GM18909 (cell line): Measurements from ENCODE around the gene SUB1.
"Not testable (repeated sequence)": the region's sequence is repeated elsewhere in the genome, so short reads cannot be mapped to it uniquely, and the experiment has no call there.

ENCODE experiments used
- ATAC-seq: cut with Tn5 transposase; IDR thresholded peaks from one replicate; pipeline ENCODE4 v1.9.1; 2021; ENCODE audit warnings: mild to moderate bottlenecking; ENCODE audit not compliant: unreplicated experiment, poor library complexity

Gene SUB1

DNA sequence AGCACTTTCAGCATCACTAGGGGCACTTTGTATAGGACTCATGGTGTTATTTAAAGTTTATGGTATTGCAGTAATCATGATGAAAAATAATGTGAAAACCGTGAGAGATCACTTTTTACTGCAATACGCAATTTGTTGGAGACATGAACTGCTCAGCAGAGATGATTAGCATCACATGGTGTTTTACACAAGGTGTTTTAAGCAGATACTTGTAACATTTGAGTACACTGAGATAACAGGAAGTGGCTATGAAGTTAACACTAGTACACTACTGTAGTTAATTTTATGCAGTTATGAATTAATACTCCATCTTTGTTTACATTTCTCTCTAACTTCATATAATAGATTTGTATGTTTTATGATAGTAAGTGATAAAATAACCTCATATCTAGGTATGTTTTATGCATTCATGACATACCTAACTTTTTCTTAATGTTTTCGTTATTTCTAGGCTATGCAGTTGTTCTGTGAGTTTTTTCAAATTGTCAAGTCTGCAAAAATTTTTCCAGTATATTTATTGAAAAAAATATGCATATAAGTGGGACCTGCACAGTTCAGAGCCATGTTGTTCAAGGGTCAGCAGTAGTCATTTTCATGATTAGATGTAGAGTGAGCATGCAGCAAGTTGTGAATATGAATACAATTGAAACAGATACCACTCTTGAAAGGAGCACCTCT lies 13.0 kb downstream of the SUB1 start:
- ATAC-seq: no peak

DNA sequence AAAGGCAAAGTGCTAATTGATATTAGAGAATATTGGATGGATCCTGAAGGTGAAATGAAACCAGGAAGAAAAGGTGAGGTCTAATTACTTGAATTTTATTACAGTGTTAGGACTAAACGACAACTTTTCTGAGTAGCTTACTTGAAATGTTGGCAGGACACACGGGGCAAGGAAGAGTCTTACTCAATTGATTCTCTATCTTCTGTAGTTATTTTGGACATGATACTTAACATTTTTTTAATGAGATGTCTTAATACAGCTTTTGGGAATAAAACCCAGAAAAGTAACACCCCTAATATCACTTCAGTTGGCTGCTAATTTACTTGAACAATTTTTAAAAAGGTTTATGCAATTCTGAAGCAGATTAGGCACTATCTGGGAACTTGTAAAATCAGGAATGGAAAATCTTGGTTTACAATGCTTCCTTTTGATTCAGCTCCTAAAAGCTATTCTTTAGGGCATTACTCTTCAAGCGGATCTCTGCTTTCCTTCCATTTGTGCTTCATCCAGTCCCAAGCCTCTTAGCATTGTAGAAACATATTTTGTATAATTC lies 13.7 kb downstream of the SUB1 start:
- ATAC-seq: no peak

- no peak for ATAC-seq
Measured at GRCh38 chr5:32600054-32600622, 14.8 kb downstream of the SUB1 start.

DNA sequence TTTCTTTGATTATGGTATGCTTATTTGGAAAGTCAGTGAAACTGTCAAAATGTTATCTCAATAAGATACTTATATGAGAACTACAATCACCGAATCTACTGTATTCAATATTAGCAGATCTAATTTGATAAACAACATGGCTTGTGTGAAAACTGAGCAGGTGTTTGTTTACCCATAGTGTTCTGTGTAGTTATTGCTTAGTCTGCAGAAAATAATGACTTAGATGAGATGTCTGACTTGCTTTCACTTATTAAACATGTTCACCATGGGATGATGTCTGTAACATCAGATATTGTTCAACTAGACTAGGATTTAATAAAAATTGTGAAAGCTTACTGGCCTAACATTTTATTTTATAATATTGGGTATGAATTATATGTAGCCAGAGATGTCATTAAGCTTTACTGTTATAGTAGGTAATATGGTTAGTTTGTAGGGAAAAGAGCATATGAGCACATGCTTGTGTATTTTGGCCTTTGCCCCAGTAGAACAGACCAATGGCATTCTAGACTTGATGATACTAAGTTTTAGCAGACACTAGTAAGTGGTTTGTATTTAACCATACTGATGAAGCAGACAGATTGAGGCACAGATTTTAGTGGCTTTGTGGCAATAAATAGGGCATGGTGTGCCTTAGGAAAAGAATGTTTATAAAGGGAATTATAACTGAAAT lies 16.4 kb downstream of the SUB1 start:
- ATAC-seq: no peak

GRCh38 chr5:32602906-32603305 lies 17.5 kb downstream of the SUB1 start:
- ATAC-seq: no peak

- no peak for ATAC-seq
Measured at GRCh38 chr5:32604800-32605765, 19.7 kb downstream of the SUB1 start.

DNA sequence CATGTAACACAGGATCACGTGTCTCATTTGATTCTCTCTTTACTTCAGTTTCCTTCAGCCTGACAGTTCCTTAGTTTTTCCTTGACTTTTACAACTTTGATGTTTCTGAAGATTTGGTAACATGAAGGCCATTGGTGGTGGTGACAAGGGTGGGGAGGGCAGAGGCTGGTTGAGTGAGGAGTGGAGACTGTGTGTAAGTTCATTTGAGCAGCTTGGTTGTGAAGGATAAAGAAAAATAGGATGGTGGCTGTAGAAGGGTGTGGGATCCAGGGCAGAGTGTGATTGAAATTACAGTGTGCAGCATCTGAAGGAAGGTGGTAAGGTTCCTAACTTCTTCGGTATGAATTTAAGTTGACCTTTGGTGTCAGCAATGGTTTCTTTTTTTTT lies 20.4 kb downstream of the SUB1 start:
- no peak for ATAC-seq

DNA sequence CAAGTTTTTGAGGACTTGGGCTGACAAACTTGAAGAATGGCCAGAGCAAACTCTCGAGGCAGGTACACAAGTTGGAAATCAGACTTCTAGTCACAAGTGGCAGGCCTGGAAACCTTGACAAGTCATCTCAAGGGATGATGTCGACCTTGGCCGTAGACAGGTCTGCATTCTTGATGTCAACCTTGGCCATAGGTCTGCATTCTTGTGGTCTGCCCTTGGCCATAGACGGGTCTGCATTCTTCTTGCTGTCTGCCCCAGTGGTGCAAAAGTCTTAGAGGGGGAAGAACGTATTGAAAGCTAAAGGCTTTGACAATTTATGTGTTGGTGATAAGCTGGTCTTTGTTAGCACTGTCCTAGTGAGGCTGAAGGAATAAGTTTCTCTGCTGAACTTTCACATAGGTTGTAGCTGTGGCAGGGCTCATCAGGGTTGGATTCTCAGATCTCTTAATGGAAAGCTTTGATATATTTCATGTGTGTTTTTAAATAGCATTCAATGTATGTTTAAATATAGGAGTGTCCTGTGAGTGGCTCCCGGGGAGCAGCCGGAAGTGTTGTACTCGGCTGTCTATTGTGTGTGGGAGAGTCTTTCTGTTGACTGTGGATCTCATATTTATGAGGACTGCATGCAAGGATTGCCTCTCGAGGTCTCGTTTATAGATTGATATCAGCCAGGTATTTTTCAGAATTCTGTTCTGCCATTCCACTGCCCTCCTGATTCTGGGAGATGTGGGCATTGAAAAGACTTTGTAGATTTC lies 27.0 kb downstream of the SUB1 start:
- peak; percentile 7 for ATAC-seq

DNA sequence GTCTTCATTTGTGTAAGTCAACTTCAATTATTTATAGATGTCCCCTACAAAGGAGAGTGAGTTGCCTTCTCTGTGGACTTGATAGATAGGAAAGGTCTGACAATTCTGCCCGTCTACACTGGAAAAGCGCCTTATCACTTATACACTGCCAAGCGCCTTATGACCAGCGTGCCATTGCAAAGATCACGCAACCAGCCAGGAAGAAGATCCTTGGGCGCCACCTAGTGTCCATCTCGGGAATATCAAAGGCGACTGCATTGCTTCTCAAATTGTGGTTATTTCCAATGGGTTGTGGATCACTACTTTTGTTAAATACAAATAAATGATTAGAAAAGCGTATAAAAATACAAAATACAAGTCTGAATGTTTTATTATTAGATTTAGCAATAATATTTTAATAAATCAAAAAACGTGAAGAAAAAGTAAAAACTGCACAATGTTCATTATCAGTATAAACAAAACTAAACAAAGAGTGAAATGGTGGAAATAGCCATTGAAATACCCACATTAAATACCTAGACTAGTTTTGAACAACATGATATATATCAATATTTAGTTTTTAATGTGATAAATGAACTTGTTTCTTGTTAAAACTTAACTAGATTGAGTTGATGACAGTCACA lies 27.8 kb downstream of the SUB1 start:
- peak; percentile 81 for ATAC-seq

GRCh38 chr5:32615236-32615635 lies 29.9 kb downstream of the SUB1 start:
- no peak for ATAC-seq

GRCh38 chr5:32618962-32619361 lies 33.6 kb downstream of the SUB1 start:
- no peak for ATAC-seq

GRCh38 chr5:32621256-32621655 lies 35.9 kb downstream of the SUB1 start:
- ATAC-seq: no peak

DNA sequence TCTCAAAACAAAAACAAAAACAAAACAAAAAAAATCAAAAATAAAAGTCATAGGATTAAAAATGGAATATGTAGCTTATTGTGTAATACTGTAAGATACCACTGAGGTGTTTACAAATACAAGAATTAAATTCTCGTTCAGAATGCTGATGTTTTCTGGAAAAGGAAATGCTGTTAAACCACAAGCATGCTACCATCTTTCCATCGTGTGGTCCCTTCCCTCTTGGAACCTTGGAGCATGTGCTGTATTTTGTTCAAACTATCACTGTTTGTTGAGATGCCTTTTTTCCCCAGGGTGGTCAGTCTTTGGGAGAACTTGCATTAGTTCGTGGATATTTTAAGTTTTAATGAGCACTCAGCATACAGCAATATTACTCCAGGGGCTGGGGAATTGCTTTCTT lies 39.7 kb downstream of the SUB1 start:
- ATAC-seq: no peak

DNA sequence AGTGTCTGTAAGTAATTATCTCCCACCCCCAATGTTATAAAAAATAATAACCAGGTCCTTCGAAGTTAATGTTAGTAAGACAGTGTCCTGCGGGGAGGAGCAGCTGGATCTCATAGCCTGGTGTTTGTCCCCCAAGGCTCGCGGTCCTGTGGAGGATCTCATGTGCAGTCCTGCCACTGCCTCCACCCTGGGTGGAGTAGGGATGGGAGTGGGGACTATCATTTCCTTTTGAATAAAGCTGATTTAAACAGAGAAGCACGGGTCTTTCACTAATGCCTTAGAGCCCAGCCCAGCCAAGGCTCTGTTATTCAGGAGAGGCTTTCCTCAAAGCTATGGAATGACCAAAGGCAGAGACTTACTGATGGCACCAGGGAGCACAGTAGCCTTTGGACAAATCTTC lies 40.2 kb downstream of the SUB1 start:
- no peak for ATAC-seq

DNA sequence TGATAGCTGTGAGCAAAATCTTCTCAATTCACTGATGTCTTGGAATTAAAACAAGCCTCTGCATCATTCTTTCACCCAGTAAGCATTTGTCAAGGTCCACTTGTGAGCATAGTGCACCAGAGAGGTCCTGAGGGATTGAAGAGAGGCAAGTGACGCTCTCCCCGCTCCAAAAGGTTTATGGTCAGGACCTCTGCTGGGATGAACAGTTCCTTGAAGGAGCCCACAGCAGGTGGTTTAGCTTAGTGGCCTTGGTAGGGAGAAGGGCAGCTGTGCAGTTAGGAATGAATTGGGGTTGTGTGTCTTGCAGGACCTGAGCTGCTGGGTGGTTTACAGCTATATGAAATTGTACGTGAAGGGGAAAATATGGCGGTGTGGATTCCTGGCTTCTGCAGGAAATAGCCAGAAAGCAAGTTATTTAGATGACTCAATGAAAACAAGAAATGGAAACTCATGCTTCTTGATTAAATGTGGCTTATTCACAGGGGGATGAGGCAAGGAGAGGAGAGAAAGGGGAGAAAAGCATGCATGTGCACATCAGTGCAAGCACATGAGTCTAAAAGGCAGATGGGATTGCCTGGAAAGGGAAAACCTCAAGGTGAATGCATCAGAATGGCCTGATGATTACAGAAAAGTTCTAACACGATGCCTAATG lies 42.0 kb downstream of the SUB1 start:
- ATAC-seq: no peak

GRCh38 chr5:32628049-32628844 lies 42.9 kb downstream of the SUB1 start:
- ATAC-seq: no peak

DNA sequence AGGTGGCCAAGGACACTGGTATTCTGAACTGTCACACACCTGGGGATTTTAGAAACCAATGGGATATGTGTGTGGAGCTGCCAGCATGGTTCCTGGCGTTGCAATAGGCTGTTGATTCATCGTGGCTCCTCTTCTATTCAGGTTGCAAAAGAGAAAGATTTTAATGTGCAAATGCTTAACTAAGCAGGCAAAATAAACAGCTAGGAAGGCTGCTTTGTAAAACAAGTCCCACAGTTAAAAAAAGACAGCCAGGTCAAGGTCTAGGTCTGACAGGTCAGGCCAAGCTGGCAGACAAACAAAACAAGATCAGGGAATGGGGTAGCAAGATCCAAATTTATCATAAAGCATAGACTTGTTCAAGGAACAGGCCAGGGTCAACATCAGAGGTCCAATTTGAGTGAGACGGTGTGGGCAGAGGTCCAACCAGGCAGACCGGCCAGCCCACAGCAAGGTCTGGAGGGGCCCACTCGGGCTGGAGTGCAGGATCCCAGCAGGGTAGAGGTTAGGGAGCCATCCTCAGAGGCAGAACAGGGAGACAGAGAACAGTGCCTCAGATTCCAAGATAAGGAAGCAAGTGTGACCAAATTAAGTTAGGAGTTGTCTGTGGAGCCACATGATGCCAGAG lies 45.6 kb downstream of the SUB1 start:
- no peak for ATAC-seq

DNA sequence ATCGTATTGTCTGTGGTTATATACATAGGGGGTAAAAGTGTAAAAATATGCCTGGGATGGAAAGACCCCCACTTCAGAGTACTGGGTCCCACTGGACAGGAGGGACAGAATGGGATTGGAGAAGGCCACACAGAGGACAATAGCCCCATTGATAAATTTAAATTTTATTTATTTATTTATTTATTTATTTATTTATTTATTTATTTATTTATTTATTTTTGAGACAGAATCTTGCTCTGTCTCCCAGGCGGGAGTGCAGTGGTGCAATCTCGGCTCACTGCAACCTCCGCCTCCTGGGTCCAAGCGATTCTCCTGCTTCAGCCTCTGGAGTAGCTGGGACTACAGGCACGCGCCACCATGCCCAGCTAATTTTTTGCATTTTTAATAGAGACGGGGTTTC lies 47.7 kb downstream of the SUB1 start:
- not testable (repeated sequence) for ATAC-seq
